HFFc6 (cell line): ENCODE results near the gene TEX53. TPM values are rescaled to one million over a fixed set of nuclear protein-coding genes. Genes with fewer than 3 reads are reported as not detected.

Source experiments
- DNase-seq: peaks from one replicate; pipeline ENCODE4 v3.0.0-alpha.2; 2018
- H3K27ac Mint-ChIP-seq: 2 replicates; pipeline ENCODE4 v1.8.0; 2020; ENCODE audit warnings: mild to moderate bottlenecking, mixed read lengths
- H3K27me3 Mint-ChIP-seq: 2 replicates; pipeline ENCODE4 v1.8.0; 2021; ENCODE audit warnings: mild to moderate bottlenecking, moderate library complexity, mixed read lengths; ENCODE audit not compliant: insufficient read depth
- H3K36me3 Mint-ChIP-seq: 2 replicates; pipeline ENCODE4 v1.8.0; 2021; ENCODE audit warnings: low read depth, mixed read lengths
- H3K4me1 Mint-ChIP-seq: 2 replicates; pipeline ENCODE4 v1.8.0; 2020; ENCODE audit warnings: low read depth, mixed read lengths
- H3K4me3 Mint-ChIP-seq: 2 replicates; pipeline ENCODE4 v1.8.0; 2020; ENCODE audit warnings: mild to moderate bottlenecking, moderate library complexity, mixed read lengths
- H3K9me3 Mint-ChIP-seq: 2 replicates; pipeline ENCODE4 v1.8.0; 2020; ENCODE audit warnings: mild to moderate bottlenecking, mixed read lengths
- CTCF ChIP-seq: fragments of 200-600 bp; sonication (generic); IDR thresholded peaks from 2 replicates; pipeline ENCODE4 v1.5.0; 2021; ENCODE audit warnings: antibody characterized with exemption, mild to moderate bottlenecking
- total RNA-seq, 6 experiments: library from RNA; stranded (reverse); fragmentation: NEBNext Ultra II Directional; extraction: Animal tissue kit (Norgen Biotek cat#: 25700); gene quantifications; 2 replicates in 1 of 6; 3 replicates in 5 of 6; pipeline ENCODE4 v1.2.3, GENCODE V29; 2021

The TEX53 gene
- total RNA-seq, 6 experiments from 2014 or later, result not detected

GRCh38 chr9:114613087-114613486, 44.5 kb downstream of the TEX53 start:
- Mint-ChIP-seq H3K27ac (no peak overlapping the region), H3K27me3 (no peaks in the 10 kb centered on the region; the same call in 1 of the 2 replicates), H3K4me3 (no peak overlapping the region), H3K36me3 (peaks cover 8% of the 10 kb centered on the region; the same call in 1 of the 2 replicates), H3K4me1 (peaks cover 37% of the 10 kb centered on the region), H3K9me3 (no peaks in the 10 kb centered on the region)
- DNase-seq, result no peak
- no peak for TF ChIP-seq CTCF

GRCh38 chr9:114612272-114612923, 45.2 kb downstream of the TEX53 start:
- no peak for DNase-seq
- peaks cover 8% of the 10 kb centered on the region; the same call in 1 of the 2 replicates for H3K36me3 Mint-ChIP-seq
- no peaks in the 10 kb centered on the region for H3K9me3 Mint-ChIP-seq
- peaks cover 42% of the 10 kb centered on the region for H3K4me1 Mint-ChIP-seq
- no peaks in the 10 kb centered on the region for H3K27me3 Mint-ChIP-seq
- no peak for TF ChIP-seq CTCF
- H3K4me3 Mint-ChIP-seq, result peak overlapping the region; percentile 91
- H3K27ac Mint-ChIP-seq, result peak overlapping the region; percentile 86

GRCh38 chr9:114611516-114612271, 45.9 kb downstream of the TEX53 start:
- no peaks in the 10 kb centered on the region; the same call in 1 of the 2 replicates for H3K27me3 Mint-ChIP-seq
- H3K36me3 Mint-ChIP-seq, result peaks cover 4% of the 10 kb centered on the region; the same call in 1 of the 2 replicates
- peak overlapping the region; percentile 91 for H3K4me3 Mint-ChIP-seq
- H3K27ac Mint-ChIP-seq, result peak overlapping the region; percentile 86
- H3K4me1 Mint-ChIP-seq, result peaks cover 49% of the 10 kb centered on the region
- no peak for TF ChIP-seq CTCF
- DNase-seq, result peak; percentile 39
- no peaks in the 10 kb centered on the region for H3K9me3 Mint-ChIP-seq

GRCh38 chr9:114608525-114608796, 49.1 kb downstream of the TEX53 start:
- H3K4me1 Mint-ChIP-seq, result peaks cover 49% of the 10 kb centered on the region
- TF ChIP-seq CTCF, result no peak
- H3K9me3 Mint-ChIP-seq, result no peaks in the 10 kb centered on the region
- no peak overlapping the region for H3K27ac Mint-ChIP-seq
- no peak overlapping the region for H3K4me3 Mint-ChIP-seq
- DNase-seq, result no peak
- no peaks in the 10 kb centered on the region for H3K36me3 Mint-ChIP-seq
- H3K27me3 Mint-ChIP-seq, result no peaks in the 10 kb centered on the region; the same call in 1 of the 2 replicates

- Mint-ChIP-seq H3K4me3 (no peak overlapping the region), H3K27ac (no peak overlapping the region), H3K36me3 (no peaks in the 10 kb centered on the region), H3K4me1 (peaks cover 48% of the 10 kb centered on the region), H3K9me3 (no peaks in the 10 kb centered on the region), H3K27me3 (no peaks in the 10 kb centered on the region; the same call in 1 of the 2 replicates)
- no peak for TF ChIP-seq CTCF
- no peak for DNase-seq
These were observed 49.7 kb downstream of the TEX53 start for GRCh38 chr9:114607671-114608524.
